HEK293 (cell line): ENCODE measurements around the gene CCSER2.

ENCODE experiments used
- KLF17 ChIP-seq: fragments of 450-650 bp; formaldehyde crosslinking; IDR thresholded peaks from 2 replicates; pipeline ENCODE4 v1.5.1; 2016; ENCODE audit warnings: missing biosample characterization, missing genetic modification characterization
- KLF9 ChIP-seq: fragments of 450-650 bp; formaldehyde crosslinking; IDR thresholded peaks from 2 replicates; pipeline ENCODE4 v1.5.1; 2016; ENCODE audit warnings: missing biosample characterization, missing genetic modification characterization, low read depth
- REST ChIP-seq: fragments of 450-650 bp; formaldehyde crosslinking; IDR thresholded peaks from 2 replicates; pipeline ENCODE4 v1.5.1; 2016; ENCODE audit warnings: missing biosample characterization, missing genetic modification characterization
- YY1 ChIP-seq: fragments of 450-650 bp; formaldehyde crosslinking; IDR thresholded peaks from 2 replicates; pipeline ENCODE4 v1.5.1; 2018; ENCODE audit warnings: missing biosample characterization, missing genetic modification characterization
- ZBTB10 ChIP-seq: fragments of 450-650 bp; formaldehyde crosslinking; IDR thresholded peaks from 2 replicates; pipeline ENCODE4 v1.5.1; 2016; ENCODE audit warnings: missing biosample characterization, missing genetic modification characterization
- ZBTB11 ChIP-seq: fragments of 450-650 bp; formaldehyde crosslinking; conservative IDR thresholded peaks from 2 replicates; pipeline ENCODE4 v1.5.1; 2016; ENCODE audit warnings: low read depth, missing biosample characterization, missing genetic modification characterization
- ZBTB21 ChIP-seq: fragments of 450-650 bp; formaldehyde crosslinking; IDR thresholded peaks from 2 replicates; pipeline ENCODE4 v1.5.1; 2017; ENCODE audit warnings: missing biosample characterization, missing genetic modification characterization
- ZBTB8A ChIP-seq: fragments of 450-650 bp; formaldehyde crosslinking; IDR thresholded peaks from 2 replicates; pipeline ENCODE4 v1.5.1; 2016; ENCODE audit warnings: missing biosample characterization, missing genetic modification characterization
- ZNF133 ChIP-seq: fragments of 450-650 bp; formaldehyde crosslinking; IDR thresholded peaks from 2 replicates; pipeline ENCODE4 v1.5.1; 2016; ENCODE audit warnings: missing biosample characterization, missing genetic modification characterization
- ZNF223 ChIP-seq: fragments of 450-650 bp; formaldehyde crosslinking; IDR thresholded peaks from 2 replicates; pipeline ENCODE4 v1.5.1; 2016; ENCODE audit warnings: missing biosample characterization, missing genetic modification characterization
- ZNF777 ChIP-seq: fragments of 450-650 bp; formaldehyde crosslinking; IDR thresholded peaks from 2 replicates; pipeline ENCODE4 v1.5.1; 2017; ENCODE audit warnings: missing biosample characterization, missing genetic modification characterization, borderline replicate concordance
- TF ChIP-seq, protein P1 (sequence below): fragments of 450-650 bp; formaldehyde crosslinking; IDR thresholded peaks from 2 replicates; pipeline ENCODE4 v1.5.1; 2016; ENCODE audit warnings: missing biosample characterization, missing genetic modification characterization

GRCh38 chr10:84348447-84348846 lies 20.1 kb downstream of the CCSER2 start:
- TF ChIP-seq, protein P1, sequence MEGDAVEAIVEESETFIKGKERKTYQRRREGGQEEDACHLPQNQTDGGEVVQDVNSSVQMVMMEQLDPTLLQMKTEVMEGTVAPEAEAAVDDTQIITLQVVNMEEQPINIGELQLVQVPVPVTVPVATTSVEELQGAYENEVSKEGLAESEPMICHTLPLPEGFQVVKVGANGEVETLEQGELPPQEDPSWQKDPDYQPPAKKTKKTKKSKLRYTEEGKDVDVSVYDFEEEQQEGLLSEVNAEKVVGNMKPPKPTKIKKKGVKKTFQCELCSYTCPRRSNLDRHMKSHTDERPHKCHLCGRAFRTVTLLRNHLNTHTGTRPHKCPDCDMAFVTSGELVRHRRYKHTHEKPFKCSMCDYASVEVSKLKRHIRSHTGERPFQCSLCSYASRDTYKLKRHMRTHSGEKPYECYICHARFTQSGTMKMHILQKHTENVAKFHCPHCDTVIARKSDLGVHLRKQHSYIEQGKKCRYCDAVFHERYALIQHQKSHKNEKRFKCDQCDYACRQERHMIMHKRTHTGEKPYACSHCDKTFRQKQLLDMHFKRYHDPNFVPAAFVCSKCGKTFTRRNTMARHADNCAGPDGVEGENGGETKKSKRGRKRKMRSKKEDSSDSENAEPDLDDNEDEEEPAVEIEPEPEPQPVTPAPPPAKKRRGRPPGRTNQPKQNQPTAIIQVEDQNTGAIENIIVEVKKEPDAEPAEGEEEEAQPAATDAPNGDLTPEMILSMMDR (tag by site-specific recombination): no peak
- TF ChIP-seq YY1: no peak
- no peak for TF ChIP-seq ZBTB8A (tag by site-specific recombination)
- no peak for TF ChIP-seq ZNF133 (tag by site-specific recombination)
- TF ChIP-seq REST (tag by site-specific recombination): no peak
- no peak for TF ChIP-seq ZNF223 (tag by site-specific recombination)
- TF ChIP-seq ZNF777 (tag by site-specific recombination): no peak
- TF ChIP-seq ZBTB21 (tag by site-specific recombination): no peak
- no peak for TF ChIP-seq KLF9 (tag by site-specific recombination)
- no peak for TF ChIP-seq ZBTB10
- no peak for TF ChIP-seq KLF17 (tag by site-specific recombination)
- TF ChIP-seq ZBTB11 (tag by site-specific recombination): no peak
